Activated naive CD4-positive, alpha-beta T cell treated with anti-CD3 and anti-CD28 coated beads, Interleukin-2, amount 50 U/mL, for 72 hours (primary cell): ENCODE results near the gene DDX31. TPM values are rescaled to one million over a fixed set of nuclear protein-coding genes. Genes with fewer than 3 reads are reported as not detected.

Experiments used
- ATAC-seq, 2 donors: fragments of 150-1000 bp; cut with Tn5 transposase; 2 replicates each; pipeline ENCODE4 v1.10.0; 2021; ENCODE audit warnings: mild to moderate bottlenecking in 2 of 2, moderate library complexity in 2 of 2
- DNase-seq, 2 donors: peaks; one replicate each; pipeline ENCODE4 v3.0.0; 2021 to 2022; ENCODE audit warnings: low spot score in 2 of 2
- H3K27ac Mint-ChIP-seq, 2 donors: one replicate each; pipeline ENCODE4 v1.8.0; 2022; ENCODE audit warnings: mild to moderate bottlenecking in 2 of 2, mixed read lengths in 2 of 2
- H3K36me3 Mint-ChIP-seq, 2 donors: one replicate each; pipeline ENCODE4 v1.8.0; 2022; ENCODE audit warnings: mixed read lengths in 2 of 2
- H3K9me3 Mint-ChIP-seq, 2 donors: one replicate each; pipeline ENCODE4 v1.8.0; 2022; ENCODE audit warnings: mixed read lengths in 2 of 2
- total RNA-seq, 2 donors: library from RNA; stranded (reverse); gene quantifications; one replicate each; pipeline ENCODE4 v1.2.3, GENCODE V29; 2022

Gene DDX31
- total RNA-seq, 2 donors from 2014 or later: 13.8 to 17.8 TPM

- Mint-ChIP-seq H3K27ac (no peak overlapping the region), H3K36me3 (peaks cover 15 to 40% of the 10 kb centered on the region in 2 donors), H3K9me3 (no peaks in the 10 kb centered on the region)
- no peak for DNase-seq
- ATAC-seq: no peak
Observed at GRCh38 chr9:132683873-132684272, 14.1 kb upstream of the DDX31 start.

- Mint-ChIP-seq H3K36me3 (peaks cover 25 to 44% of the 10 kb centered on the region in 2 donors), H3K9me3 (no peaks in the 10 kb centered on the region), H3K27ac (no peak overlapping the region)
- ATAC-seq (no peak), DNase-seq (no peak)
Observed at GRCh38 chr9:132681561-132681960, 11.8 kb upstream of the DDX31 start.

GRCh38 chr9:132679946-132680625 is 10.3 kb upstream of the DDX31 start:
- Mint-ChIP-seq H3K9me3 (no peaks in the 10 kb centered on the region), H3K27ac (peak overlapping the region in 1 of 2 donors; percentile 68), H3K36me3 (peaks cover 25 to 44% of the 10 kb centered on the region in 2 donors)
- peak; percentile 62 to 98 for ATAC-seq
- DNase-seq: no peak

DNA sequence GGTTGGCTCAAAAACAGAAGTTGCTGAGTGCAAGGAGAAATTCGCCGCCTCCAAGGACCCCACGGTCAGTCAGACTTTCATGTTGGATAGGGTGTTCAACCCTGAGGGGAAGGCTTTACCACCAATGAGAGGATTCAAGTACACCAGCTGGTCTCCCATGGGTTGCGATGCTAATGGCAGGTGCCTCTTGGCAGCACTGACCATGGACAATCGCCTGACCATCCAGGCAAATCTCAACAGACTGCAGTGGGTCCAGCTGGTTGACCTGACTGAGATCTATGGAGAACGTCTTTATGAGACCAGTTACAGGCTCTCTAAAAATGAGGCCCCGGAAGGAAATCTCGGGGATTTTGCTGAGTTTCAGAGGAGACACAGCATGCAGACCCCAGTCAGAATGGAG is 8.2 kb upstream of the DDX31 start:
- DNase-seq: no peak
- H3K36me3 Mint-ChIP-seq: peaks cover 15 to 44% of the 10 kb centered on the region in 2 donors

GRCh38 chr9:132674485-132674884 is 4.7 kb upstream of the DDX31 start:
- H3K27ac Mint-ChIP-seq: no peak overlapping the region
- H3K9me3 Mint-ChIP-seq: peaks cover 0 to 4% of the 10 kb centered on the region in 2 donors
- ATAC-seq (no peak), DNase-seq (no peak)
- H3K36me3 Mint-ChIP-seq: peaks cover 26 to 44% of the 10 kb centered on the region in 2 donors

More for the DNA sequence above, 8.2 kb upstream of the DDX31 start:
- no peak for ATAC-seq
- H3K9me3 Mint-ChIP-seq: no peaks in the 10 kb centered on the region
- H3K27ac Mint-ChIP-seq: no peak overlapping the region

DNA sequence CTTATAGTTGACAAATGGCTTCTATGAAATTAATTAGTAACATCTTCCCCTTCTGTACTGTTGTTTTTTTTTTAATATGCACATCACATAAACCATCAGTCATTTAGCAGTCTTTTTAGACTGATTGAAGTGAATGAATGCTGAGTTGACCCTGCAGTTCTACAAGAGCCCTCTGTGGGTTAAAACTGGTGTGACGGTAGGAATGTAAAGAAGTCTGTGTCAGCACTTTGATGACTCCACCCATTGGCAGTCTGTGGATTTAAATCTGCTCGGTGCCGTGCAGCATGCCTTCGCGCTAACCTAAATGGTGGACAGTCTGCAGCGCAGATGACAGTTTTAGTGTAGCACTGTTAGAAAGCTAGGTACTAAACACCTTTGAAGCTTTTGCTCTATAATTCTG is 3.6 kb upstream of the DDX31 start:
- H3K9me3 Mint-ChIP-seq: peaks cover 0 to 4% of the 10 kb centered on the region in 2 donors
- peaks cover 18 to 33% of the 10 kb centered on the region in 2 donors for H3K36me3 Mint-ChIP-seq
- ATAC-seq (no peak), DNase-seq (no peak)
- no peak overlapping the region for H3K27ac Mint-ChIP-seq

DNA sequence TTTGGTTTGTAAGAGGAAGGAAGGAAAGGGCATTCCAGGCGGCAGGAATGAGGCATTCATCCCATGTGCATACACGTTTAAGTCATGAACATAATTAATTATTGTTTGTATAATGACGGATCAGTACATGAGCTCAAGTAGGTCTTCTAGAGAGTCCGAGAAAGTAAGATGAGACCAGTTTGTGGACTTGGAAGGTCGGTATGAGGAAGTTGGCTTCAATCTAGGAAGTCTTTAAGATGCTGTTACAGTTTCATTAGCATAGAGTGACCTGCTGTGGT is 2.6 kb upstream of the DDX31 start:
- Mint-ChIP-seq H3K27ac (peak overlapping the region; percentile 70 to 95), H3K9me3 (peaks cover 0 to 4% of the 10 kb centered on the region in 2 donors), H3K36me3 (peaks cover 13 to 27% of the 10 kb centered on the region in 2 donors)
- ATAC-seq: no peak
- no peak for DNase-seq

DNA sequence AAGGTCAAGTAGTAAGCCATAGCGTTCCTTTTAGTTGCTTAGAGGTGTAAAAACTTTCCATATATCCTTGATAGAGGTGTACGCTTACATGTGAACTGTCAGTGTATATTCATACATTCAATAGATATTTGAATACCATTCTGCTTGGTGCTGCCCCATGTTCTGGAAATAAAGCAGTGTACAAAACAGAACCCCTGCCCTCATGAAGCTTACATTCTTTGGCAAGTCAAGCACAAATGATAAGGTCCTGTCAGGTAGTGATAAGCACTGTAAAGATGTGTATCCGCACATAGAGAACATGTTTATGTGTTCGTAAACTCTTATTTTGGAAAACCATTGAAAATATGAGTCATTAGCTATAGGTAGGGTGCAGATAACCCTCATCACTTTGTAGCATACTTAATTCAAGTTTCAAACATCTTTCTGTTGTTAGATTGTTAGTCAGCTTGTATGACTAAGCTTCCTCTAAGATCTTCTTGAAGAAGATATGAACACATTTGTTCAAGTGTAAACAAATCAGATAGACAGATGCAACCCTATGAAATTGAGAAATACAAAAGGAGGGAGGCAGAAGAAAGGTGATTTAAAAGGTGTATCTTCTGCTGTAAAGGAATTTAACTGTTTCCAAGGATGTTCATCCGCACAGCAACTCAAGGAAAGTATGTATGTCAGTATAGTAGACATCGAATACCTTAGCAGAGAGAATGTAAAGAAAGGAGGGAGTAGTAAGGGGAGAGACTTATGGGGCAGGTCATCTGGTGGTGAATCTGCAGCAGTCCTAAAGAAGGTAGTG is 2.0 kb upstream of the DDX31 start:
- Mint-ChIP-seq H3K9me3 (peaks cover 0 to 4% of the 10 kb centered on the region in 2 donors), H3K27ac (peak overlapping the region; percentile 95 to 98), H3K36me3 (peaks cover 13 to 27% of the 10 kb centered on the region in 2 donors)
- ATAC-seq (peak in 1 of 2 donors; percentile 37), DNase-seq (no peak)

- DNase-seq (peak; percentile 42 to 75), ATAC-seq (peak; percentile 58 to 70)
- Mint-ChIP-seq H3K9me3 (peaks cover 0 to 4% of the 10 kb centered on the region in 2 donors), H3K27ac (peak within 1 kb of the TSS; percentile 95 to 98), H3K36me3 (peaks cover 13 to 27% of the 10 kb centered on the region in 2 donors)
Observed at GRCh38 chr9:132670457-132671391, 941 bp upstream of the DDX31 start, which contains the start of gene GTF3C4. Gene GTF3C4 (plus strand): TSS chr9:132670464. CDS start chr9:132670599, 135 bp downstream.

- peak in 1 of 2 donors; percentile 17 for ATAC-seq
- peaks cover 0 to 4% of the 10 kb centered on the region in 2 donors for H3K9me3 Mint-ChIP-seq
- no peak for DNase-seq
- peak overlapping the region; percentile 88 to 95 for H3K27ac Mint-ChIP-seq
- H3K36me3 Mint-ChIP-seq: peaks cover 13 to 27% of the 10 kb centered on the region in 2 donors
Observed at GRCh38 chr9:132669319-132669697, 475 bp downstream of the DDX31 start.

GRCh38 chr9:132663851-132664250 is 5.9 kb downstream of the DDX31 start:
- no peaks in the 10 kb centered on the region for H3K9me3 Mint-ChIP-seq
- no peak overlapping the region for H3K27ac Mint-ChIP-seq
- ATAC-seq: no peak

DNA sequence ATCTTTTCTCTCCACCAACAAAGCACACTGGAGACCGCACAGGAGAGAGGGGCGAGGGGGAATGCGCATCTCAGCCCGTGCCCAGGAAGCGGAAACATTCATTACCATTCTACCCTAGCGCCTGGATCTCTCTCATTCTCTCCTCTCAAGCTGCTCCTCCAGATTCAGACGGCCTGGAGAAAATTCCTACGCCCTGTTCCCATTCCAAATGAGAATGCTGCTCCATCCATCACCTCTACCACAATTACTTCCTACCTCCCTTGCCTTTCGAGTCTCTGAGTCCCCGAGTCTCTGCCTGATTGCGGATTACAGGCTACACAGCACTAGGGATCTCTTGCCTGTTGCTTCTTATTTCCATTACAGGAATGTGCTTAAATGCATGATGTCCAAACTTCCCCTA is 6.7 kb downstream of the DDX31 start:
- no peak for DNase-seq
- no peak for ATAC-seq
- Mint-ChIP-seq H3K36me3 (peaks cover 0 to 6% of the 10 kb centered on the region in 2 donors), H3K27ac (no peak overlapping the region), H3K9me3 (no peaks in the 10 kb centered on the region)

More at GRCh38 chr9:132663851-132664250, 5.9 kb downstream of the DDX31 start:
- peaks cover 0 to 6% of the 10 kb centered on the region in 2 donors for H3K36me3 Mint-ChIP-seq
- DNase-seq: no peak

GRCh38 chr9:132662152-132662945 is 7.4 kb downstream of the DDX31 start:
- ATAC-seq: no peak
- Mint-ChIP-seq H3K9me3 (no peaks in the 10 kb centered on the region), H3K27ac (peak overlapping the region in 1 of 2 donors; percentile 22), H3K36me3 (peaks cover 0 to 6% of the 10 kb centered on the region in 2 donors)
- no peak for DNase-seq

- Mint-ChIP-seq H3K27ac (no peak overlapping the region), H3K9me3 (no peaks in the 10 kb centered on the region), H3K36me3 (peaks cover 0 to 4% of the 10 kb centered on the region in 2 donors)
- ATAC-seq (no peak), DNase-seq (no peak)
Observed at GRCh38 chr9:132656299-132656698, 13.5 kb downstream of the DDX31 start.

- H3K36me3 Mint-ChIP-seq: peaks cover 0 to 14% of the 10 kb centered on the region in 2 donors
- no peaks in the 10 kb centered on the region for H3K9me3 Mint-ChIP-seq
- no peak for ATAC-seq
- DNase-seq: no peak
- H3K27ac Mint-ChIP-seq: no peak overlapping the region
Observed at GRCh38 chr9:132651259-132651658, 18.5 kb downstream of the DDX31 start.

- DNase-seq: no peak
- no peaks in the 10 kb centered on the region for H3K9me3 Mint-ChIP-seq
- H3K27ac Mint-ChIP-seq: no peak overlapping the region
- ATAC-seq: no peak
- H3K36me3 Mint-ChIP-seq: peaks cover 10 to 22% of the 10 kb centered on the region in 2 donors
Observed at GRCh38 chr9:132648685-132649084, 21.1 kb downstream of the DDX31 start.
